AG09309 (cell line): ENCODE data around the gene RTRAF.

ENCODE experiments used
- DNase-seq: peaks from one replicate; pipeline ENCODE4 v3.0.0-alpha.2; 2010; ENCODE audit warnings: low read depth
- H3K4me3 ChIP-seq: 2 replicates; pipeline ENCODE4 v1.5.1; 2011; ENCODE audit warnings: mild to moderate bottlenecking, low read depth, low read length, moderate library complexity; ENCODE audit not compliant: control insufficient read depth
- TF ChIP-seq, protein P1 (sequence below): IDR thresholded peaks from 2 replicates; pipeline ENCODE4 v1.5.1; 2011; ENCODE audit warnings: mild to moderate bottlenecking, low read depth, low read length, inconsistent platforms; ENCODE audit not compliant: insufficient read depth, control insufficient read depth; ENCODE audit errors: missing control alignments

Gene RTRAF

DNA sequence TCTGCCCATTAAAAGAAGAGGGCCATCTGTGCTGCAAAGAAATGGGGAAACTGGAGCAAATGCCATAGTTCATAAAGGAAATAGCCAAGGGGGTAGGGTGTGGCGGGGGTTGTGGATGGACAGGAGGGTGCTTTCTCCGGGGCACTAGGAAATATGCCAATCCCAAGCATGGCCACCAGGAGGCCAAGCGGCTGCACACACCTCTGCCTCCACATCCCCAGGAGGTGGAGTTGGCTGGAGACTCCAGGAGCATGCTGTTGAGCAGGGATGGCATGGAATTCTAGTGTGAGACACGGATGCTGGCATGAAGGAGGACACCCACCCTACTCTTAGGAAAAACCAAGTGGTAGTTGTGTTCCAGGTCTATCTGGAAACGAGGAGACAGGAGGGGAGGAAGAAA, 54.3 kb downstream of the RTRAF start:
- H3K4me3 ChIP-seq, result no peak overlapping the region
- TF ChIP-seq, protein P1, sequence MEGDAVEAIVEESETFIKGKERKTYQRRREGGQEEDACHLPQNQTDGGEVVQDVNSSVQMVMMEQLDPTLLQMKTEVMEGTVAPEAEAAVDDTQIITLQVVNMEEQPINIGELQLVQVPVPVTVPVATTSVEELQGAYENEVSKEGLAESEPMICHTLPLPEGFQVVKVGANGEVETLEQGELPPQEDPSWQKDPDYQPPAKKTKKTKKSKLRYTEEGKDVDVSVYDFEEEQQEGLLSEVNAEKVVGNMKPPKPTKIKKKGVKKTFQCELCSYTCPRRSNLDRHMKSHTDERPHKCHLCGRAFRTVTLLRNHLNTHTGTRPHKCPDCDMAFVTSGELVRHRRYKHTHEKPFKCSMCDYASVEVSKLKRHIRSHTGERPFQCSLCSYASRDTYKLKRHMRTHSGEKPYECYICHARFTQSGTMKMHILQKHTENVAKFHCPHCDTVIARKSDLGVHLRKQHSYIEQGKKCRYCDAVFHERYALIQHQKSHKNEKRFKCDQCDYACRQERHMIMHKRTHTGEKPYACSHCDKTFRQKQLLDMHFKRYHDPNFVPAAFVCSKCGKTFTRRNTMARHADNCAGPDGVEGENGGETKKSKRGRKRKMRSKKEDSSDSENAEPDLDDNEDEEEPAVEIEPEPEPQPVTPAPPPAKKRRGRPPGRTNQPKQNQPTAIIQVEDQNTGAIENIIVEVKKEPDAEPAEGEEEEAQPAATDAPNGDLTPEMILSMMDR, result peak; percentile 54
- DNase-seq, result no peak

DNA sequence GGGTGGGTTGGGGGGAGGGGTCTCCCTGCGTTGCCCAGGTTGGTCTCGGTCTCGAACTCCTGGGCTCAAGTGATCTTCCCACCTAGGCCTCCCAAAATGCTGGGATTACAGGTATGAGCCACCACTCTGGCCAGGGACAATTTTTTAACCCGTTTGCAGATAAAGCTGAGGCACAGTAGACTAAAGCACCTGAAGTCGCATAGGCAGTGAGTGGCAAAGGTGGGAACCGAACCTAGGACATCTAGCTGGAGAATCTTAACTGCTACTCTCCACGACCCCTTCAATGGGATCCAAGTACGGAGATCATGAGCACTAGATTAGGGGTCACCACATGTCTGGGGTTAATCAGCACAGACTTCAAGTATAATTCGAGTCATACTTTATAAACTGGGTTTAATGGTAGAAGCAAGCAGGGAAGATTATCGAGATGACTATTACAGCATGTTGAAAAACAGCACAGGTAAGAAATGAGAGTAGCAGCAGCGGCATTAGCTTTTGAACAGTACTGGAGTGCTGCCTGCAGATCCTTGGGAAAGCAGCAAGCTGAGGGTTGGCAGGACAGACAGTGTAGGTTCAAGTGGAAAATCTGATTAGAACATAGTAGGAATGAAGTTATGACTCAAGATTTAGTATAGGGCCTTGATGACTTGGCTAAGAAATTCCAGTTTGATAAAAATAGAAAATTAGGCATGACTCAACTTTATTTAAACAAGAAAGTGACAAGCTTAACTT, 55.6 kb downstream of the RTRAF start:
- TF ChIP-seq, protein P1, result no peak
- DNase-seq, result peak; percentile 72
- no peak overlapping the region for H3K4me3 ChIP-seq

DNA sequence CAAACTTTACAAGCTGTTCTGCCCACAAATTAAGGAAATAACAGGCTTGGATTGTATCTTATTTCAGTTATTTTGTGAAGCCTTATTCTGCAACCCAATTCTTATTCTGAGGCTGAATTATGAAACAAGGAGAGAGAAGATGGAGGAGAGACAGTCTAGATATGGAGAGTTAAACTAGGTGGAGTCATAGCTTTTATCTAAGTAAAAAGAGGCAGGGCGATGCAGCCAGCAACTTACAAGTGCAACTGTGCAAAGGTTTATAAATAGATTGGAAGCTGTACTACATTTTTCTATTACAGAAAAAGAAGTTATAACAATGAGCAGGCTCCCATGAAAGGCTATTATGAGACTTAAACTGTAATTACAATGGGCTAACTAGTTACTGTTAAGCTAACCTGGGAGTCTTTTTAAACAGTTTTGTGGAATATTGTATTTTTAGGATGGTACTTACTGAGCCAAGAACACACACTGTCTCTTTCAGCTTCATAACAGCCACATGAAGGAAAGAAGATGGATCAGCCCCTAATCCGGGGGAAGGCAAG, 57.1 kb downstream of the RTRAF start:
- H3K4me3 ChIP-seq, result no peak overlapping the region
- TF ChIP-seq, protein P1, result no peak
- DNase-seq, result no peak

DNA sequence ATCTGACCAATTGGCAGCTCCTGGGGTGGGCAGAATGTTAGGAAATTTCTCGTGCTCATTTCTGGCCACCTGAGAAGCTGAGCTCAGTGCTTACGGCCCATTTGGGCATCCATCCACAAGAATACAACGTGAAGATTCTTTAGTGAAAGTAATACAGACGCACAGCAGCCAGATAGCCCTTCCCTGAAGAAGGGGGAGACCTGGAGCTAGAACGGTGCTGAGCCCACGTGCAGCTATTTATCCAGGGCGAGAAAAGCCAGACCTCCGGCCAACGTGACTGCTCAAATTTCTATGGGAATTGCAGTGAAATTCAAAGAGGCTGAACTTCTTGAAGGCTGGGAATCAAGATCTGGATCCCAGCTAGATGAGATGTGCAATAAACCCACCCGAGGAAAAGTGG, 58.8 kb downstream of the RTRAF start:
- no peak overlapping the region for H3K4me3 ChIP-seq
- DNase-seq, result no peak
- TF ChIP-seq, protein P1, result no peak

DNA sequence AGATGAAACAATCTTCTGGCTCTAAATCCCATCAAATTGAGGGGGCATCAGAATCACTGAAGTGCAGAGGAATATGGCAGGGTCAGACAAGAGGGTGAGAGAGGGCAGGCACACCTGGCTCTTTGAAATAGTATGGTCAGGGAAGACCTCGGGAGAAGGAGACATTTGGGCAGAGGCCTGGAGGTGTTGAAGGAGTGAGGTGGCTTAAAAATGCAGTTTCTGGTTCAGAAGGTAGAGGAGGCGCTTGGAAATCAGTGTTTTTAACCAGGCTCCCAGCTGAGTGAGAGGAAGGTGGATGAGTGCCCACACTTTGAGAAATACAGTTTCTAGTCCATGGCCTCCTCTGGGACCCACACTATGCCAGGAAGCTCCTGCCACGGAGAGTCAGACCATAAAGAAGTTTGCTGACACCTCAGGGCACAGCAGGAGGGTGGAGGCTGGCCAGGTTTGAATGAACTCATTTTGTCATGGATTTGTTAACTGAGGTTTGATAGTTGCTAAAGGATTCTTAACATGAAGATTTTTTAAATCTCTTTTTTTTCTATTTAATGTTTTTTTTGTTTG, 59.4 kb downstream of the RTRAF start:
- TF ChIP-seq, protein P1, result no peak

DNA sequence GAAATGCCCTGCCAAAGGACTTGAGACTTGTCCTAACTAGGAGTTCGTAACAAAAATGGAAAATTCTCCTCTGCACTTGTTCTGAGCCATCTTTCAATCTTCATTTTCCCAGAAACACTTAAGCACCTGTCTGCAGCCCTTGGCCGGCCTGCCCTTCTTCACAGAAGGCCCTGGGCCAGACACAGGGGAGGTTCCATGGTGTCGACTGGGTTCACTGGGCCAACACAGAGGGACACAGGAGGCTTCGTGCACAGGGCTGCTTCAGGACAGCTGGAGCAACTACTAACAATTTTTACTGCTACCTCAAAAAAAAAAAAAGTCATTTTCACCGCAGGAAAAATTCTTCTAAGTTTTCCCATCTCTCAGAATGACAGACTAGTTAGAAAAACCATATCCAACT, 59.9 kb downstream of the RTRAF start:
- H3K4me3 ChIP-seq, result no peak overlapping the region
- no peak for DNase-seq
- TF ChIP-seq, protein P1, result no peak

More for the DNA sequence above, 59.4 kb downstream of the RTRAF start:
- peak; percentile 77 for DNase-seq
- no peak overlapping the region for H3K4me3 ChIP-seq
